SK-N-SH (cell line): ENCODE results near the gene ARHGEF11. TPM values are rescaled to one million over a fixed set of nuclear protein-coding genes. Genes with fewer than 3 reads are reported as not detected.

Experiments used
- CTCF ChIA-PET: fragments of 300-600, 350-600 bp; formaldehyde crosslinking; extraction: SDS; loops from one replicate; lab custom pipeline; 2021; lab: Yijun Ruan, JAX
- POLR2A ChIA-PET: fragments of 350-600 bp; sonication (Branson Sonifier 250); formaldehyde crosslinking; extraction: SDS; loops from one replicate; lab custom pipeline; 2020; ENCODE audit warnings: antibody characterized with exemption, inconsistent platforms; lab: Yijun Ruan, JAX
- DNase-seq: peaks from one replicate; pipeline ENCODE4 v3.0.0; 2012
- H2AFZ ChIP-seq: fragments of 200-600 bp; sonication (generic); 2 replicates; pipeline ENCODE4 v1.8.1; 2016; ENCODE audit warnings: antibody characterized with exemption, mild to moderate bottlenecking, low read depth
- H3F3A ChIP-seq: fragments of 200-600 bp; sonication (generic); replicated peaks from 2 replicates; pipeline ENCODE3; 2016; ENCODE audit warnings: antibody characterized with exemption, mild to moderate bottlenecking; ENCODE audit not compliant: insufficient read depth
- H3K27ac ChIP-seq, 2 experiments: fragments of 200-500 bp in 1 of 2; fragments of 200-600 bp in 1 of 2; sonication (Bioruptor generic) in 1 of 2; sonication (generic), shearing (Covaris generic) in 1 of 2; 2 replicates each; pipeline versions ENCODE4 v1.5.1 to v1.6.1; 2014 to 2016; ENCODE audit warnings: low read depth in 2 of 2, inconsistent platforms in 1 of 2, low read length in 1 of 2, mild to moderate bottlenecking in 1 of 2, mixed read lengths in 1 of 2
- H3K27me3 ChIP-seq: fragments of 200-600 bp; sonication (generic), shearing (Covaris generic); 2 replicates; pipeline ENCODE4 v1.6.1; 2016; ENCODE audit warnings: mixed run types; ENCODE audit not compliant: insufficient read depth
- H3K36me3 ChIP-seq, 2 experiments: fragments of 200-500 bp in 1 of 2; fragments of 200-600 bp in 1 of 2; sonication (Bioruptor generic) in 1 of 2; sonication (generic) in 1 of 2; replicated peaks in 1 of 2; 2 replicates each; pipeline versions ENCODE3 to v1.5.1; 2014 to 2016; ENCODE audit warnings: low read length in 1 of 2, mild to moderate bottlenecking in 1 of 2; ENCODE audit not compliant: insufficient read depth in 2 of 2, control insufficient read depth in 1 of 2
- H3K4me1 ChIP-seq, 2 experiments: fragments of 200-500 bp in 1 of 2; fragments of 200-600 bp in 1 of 2; sonication (Bioruptor generic) in 1 of 2; sonication (generic), shearing (Covaris generic) in 1 of 2; 2 replicates each; pipeline versions ENCODE4 v1.5.1 to v1.6.1; 2014 to 2016; ENCODE audit warnings: low read depth in 1 of 2, low read length in 1 of 2, mixed run types in 1 of 2; ENCODE audit not compliant: insufficient read depth in 2 of 2, control insufficient read depth in 1 of 2
- H3K4me2 ChIP-seq: fragments of 200-600 bp; sonication (generic), shearing (Covaris generic); 2 replicates; pipeline ENCODE4 v1.6.1; 2017; ENCODE audit warnings: mixed run types
- H3K4me3 ChIP-seq, 2 experiments: fragments of 200-500 bp in 1 of 2; fragments of 200-600 bp in 1 of 2; sonication (Bioruptor generic) in 1 of 2; sonication (generic), shearing (Covaris generic) in 1 of 2; 2 replicates each; pipeline versions ENCODE4 v1.5.1 to v1.8.1; 2014 to 2016; ENCODE audit warnings: low read depth in 2 of 2, inconsistent platforms in 1 of 2, low read length in 1 of 2, mild to moderate bottlenecking in 1 of 2, mixed read lengths in 1 of 2, moderate library complexity in 1 of 2
- H3K79me2 ChIP-seq: fragments of 200-600 bp; sonication (generic); 2 replicates; pipeline ENCODE4 v1.8.1; 2017; ENCODE audit warnings: mild to moderate bottlenecking; ENCODE audit not compliant: insufficient read depth
- H3K9ac ChIP-seq: fragments of 200-600 bp; sonication (generic); 2 replicates; pipeline ENCODE4 v1.6.1; 2017; ENCODE audit warnings: mixed run types
- H3K9me2 ChIP-seq: fragments of 200-600 bp; sonication (generic); 2 replicates; pipeline ENCODE4 v1.6.1; 2017; ENCODE audit warnings: mixed run types
- H3K9me3 ChIP-seq: fragments of 200-600 bp; sonication (generic); 2 replicates; pipeline ENCODE4 v1.6.1; 2017; ENCODE audit warnings: mixed run types, mild to moderate bottlenecking, moderate library complexity
- H4K20me1 ChIP-seq: fragments of 200-600 bp; sonication (generic); 2 replicates; pipeline ENCODE4 v1.6.1; 2017; ENCODE audit warnings: mild to moderate bottlenecking, mixed run types; ENCODE audit not compliant: insufficient read depth
- CTCF ChIP-seq: fragments of 200-600 bp; sonication (generic); IDR thresholded peaks from 2 replicates; pipeline ENCODE4 v1.6.1; 2017; ENCODE audit warnings: antibody characterized with exemption, mild to moderate bottlenecking, moderate library complexity
- EP300 ChIP-seq, 2 experiments: IDR thresholded peaks; 2 replicates each; pipeline versions ENCODE4 v1.4.0 to v1.6.1; 2012; ENCODE audit warnings: borderline replicate concordance in 1 of 2, low read depth in 1 of 2, low read length in 1 of 2
- EZH2phosphoT487 ChIP-seq: fragments of 200-600 bp; sonication (generic); IDR thresholded peaks from 2 replicates; pipeline ENCODE4 v1.6.1; 2017; ENCODE audit warnings: low read depth, mixed run types, mild to moderate bottlenecking, antibody characterized with exemption, moderate library complexity, borderline replicate concordance
- FOSL2 ChIP-seq: IDR thresholded peaks from 2 replicates; pipeline ENCODE4 v1.4.0; 2012; ENCODE audit warnings: low read depth, mild to moderate bottlenecking, moderate library complexity, borderline replicate concordance
- FOXM1 ChIP-seq: IDR thresholded peaks from 2 replicates; pipeline ENCODE4 v1.4.0; 2012; ENCODE audit warnings: low read depth, mild to moderate bottlenecking
- GABPA ChIP-seq: IDR thresholded peaks from 2 replicates; pipeline ENCODE4 v1.4.0; 2012; ENCODE audit warnings: low read depth, mild to moderate bottlenecking
- IRF3 ChIP-seq: fragments of 150-350 bp; IDR thresholded peaks from 2 replicates; pipeline ENCODE4 v1.6.1; 2016; ENCODE audit warnings: mild to moderate bottlenecking, low read depth, low read length
- JUND ChIP-seq: IDR thresholded peaks from 2 replicates; pipeline ENCODE4 v1.4.0; 2012
- MAX ChIP-seq: IDR thresholded peaks from 2 replicates; pipeline ENCODE4 v1.4.0; 2012; ENCODE audit warnings: low read depth
- MXI1 ChIP-seq: IDR thresholded peaks from 2 replicates; pipeline ENCODE4 v1.6.1; 2012; ENCODE audit warnings: mild to moderate bottlenecking, low read depth, low read length, improper control_type of control experiment
- NRF1 ChIP-seq: IDR thresholded peaks from 2 replicates; pipeline ENCODE4 v1.6.1; 2012; ENCODE audit warnings: low read depth, mild to moderate bottlenecking, low read length
- POLR2AphosphoS5 ChIP-seq: IDR thresholded peaks from 2 replicates; pipeline ENCODE4 v1.6.1; 2012; ENCODE audit warnings: low read depth, low read length
- RAD21 ChIP-seq: IDR thresholded peaks from 2 replicates; pipeline ENCODE4 v1.6.1; 2012; ENCODE audit warnings: mild to moderate bottlenecking, low read length
- RXRA ChIP-seq: IDR thresholded peaks from 2 replicates; pipeline ENCODE4 v1.4.0; 2012; ENCODE audit warnings: low read depth, mild to moderate bottlenecking, borderline replicate concordance
- SIN3A ChIP-seq: IDR thresholded peaks from 2 replicates; pipeline ENCODE4 v1.6.1; 2012; ENCODE audit warnings: low read depth, mild to moderate bottlenecking, low read length, moderate library complexity, borderline replicate concordance
- SMC3 ChIP-seq: IDR thresholded peaks from 2 replicates; pipeline ENCODE4 v1.6.1; 2012; ENCODE audit warnings: low read depth, low read length, improper control_type of control experiment
- TCF12 ChIP-seq: IDR thresholded peaks from 2 replicates; pipeline ENCODE4 v1.4.0; 2012
- USF2 ChIP-seq: fragments of 150-350 bp; IDR thresholded peaks from 2 replicates; pipeline ENCODE4 v1.6.1; 2017; ENCODE audit warnings: antibody characterized with exemption, low read length, low read depth, borderline replicate concordance
- YY1 ChIP-seq: IDR thresholded peaks from 2 replicates; pipeline ENCODE4 v1.4.0; 2012; ENCODE audit warnings: low read depth, mild to moderate bottlenecking
- ZBTB33 ChIP-seq: IDR thresholded peaks from 2 replicates; pipeline ENCODE4 v1.4.0; 2012; ENCODE audit warnings: low read depth, borderline replicate concordance
- WGBS: methylation state at CpG from one replicate; pipeline ENCODE4 v1.1.6; 2017; ENCODE audit warnings: low lambda C conversion rate; 5-methylcytosine and 5-hydroxymethylcytosine counted together
- polyA plus RNA-seq, 3 experiments: library from polyadenylated mRNA; depleted of rRNA; stranded (reverse); fragments of >200 nt; gene quantifications; 2 replicates each; pipeline ENCODE4 v1.2.3, GENCODE V29; 2012

Gene ARHGEF11
- polyA plus RNA-seq, 1 of the 3 experiments (the other 2 are of a cell fraction), result 19.0 TPM

- CTCF ChIA-PET, result interaction anchor here (1.5 to 2.8 kb wide), 2 partner anchors 90 to 157 kb away, joined by 5 to 8 read pairs; no protein-coding TSS in a partner anchor
- Histone ChIP-seq H3K4me1 (peaks cover 0 to 18% of the 10 kb centered on the region in 2 experiments; a peak in 3 of 4 replicates), H3K79me2 (peaks cover 32% of the 10 kb centered on the region), H3K27ac (no peak overlapping the region), H3K9ac (no peak overlapping the region), H3F3A (no peaks in the 10 kb centered on the region), H3K9me2 (no peaks in the 10 kb centered on the region), H2AFZ (no peak overlapping the region), H3K36me3 (no peaks in the 10 kb centered on the region), H3K27me3 (no peaks in the 10 kb centered on the region), H3K4me2 (no peak overlapping the region), H3K4me3 (no peak overlapping the region), H3K9me3 (no peaks in the 10 kb centered on the region), H4K20me1 (peaks cover 76% of the 10 kb centered on the region)
- no peak for DNase-seq
- 96% methylated on average over 9 of the region's 9 CpGs for WGBS
- POLR2A ChIA-PET, result interaction anchor here (0.6 kb wide), 1 partner anchor 86 kb away, joined by 3 read pairs; no protein-coding TSS in a partner anchor
- TF ChIP-seq EP300 (IDR thresholded peaks at IDR 0.05; ENCODE audit: borderline replicate concordance in 1 of 2, low read depth in 1 of 2, low read length in 1 of 2) (no peak), FOSL2 (no peak), RAD21 (no peak), YY1 (no peak), MXI1 (no peak), POLR2AphosphoS5 (no peak), TCF12 (no peak), RXRA (no peak), USF2 (no peak), SMC3 (no peak), JUND (no peak), ZBTB33 (no peak), GABPA (no peak), FOXM1 (no peak), EZH2phosphoT487 (no peak), SIN3A (no peak), CTCF (no peak), IRF3 (no peak), NRF1 (no peak), MAX (no peak)
Measured at GRCh38 chr1:156999596-157000320, 45.8 kb downstream of the ARHGEF11 start.
